Peyer's patch (tissue), 4 donors: ENCODE results near the gene KCNC1.

Source experiments
- CTCF ChIP-seq, 6 experiments: fragments of 450-650 bp in 4 of 6; fragments of 200-600 bp in 2 of 6; sonication (generic) in 1 of 6; IDR thresholded peaks; one replicate each; pipeline ENCODE4 v1.5.1; 2017 to 2019; ENCODE audit warnings: antibody characterized with exemption in 6 of 6, mild to moderate bottlenecking in 3 of 6, moderate library complexity in 1 of 6
- POLR2A ChIP-seq, 2 donors: fragments of 450-650 bp; IDR thresholded peaks; one replicate each; pipeline ENCODE4 v1.5.1; 2017; ENCODE audit warnings: antibody characterized with exemption in 2 of 2, mild to moderate bottlenecking in 2 of 2, moderate library complexity in 2 of 2

GRCh38 chr11:17743026-17743807 lies 8.6 kb downstream of the KCNC1 start:
- TF ChIP-seq CTCF (IDR thresholded peaks at IDR 0.05) (no peak), POLR2A (IDR thresholded peaks at IDR 0.05) (no peak)
